Neural crest cell (in vitro differentiated cells): Measurements from ENCODE around the gene CERS5. TPM values are rescaled to one million over a fixed set of nuclear protein-coding genes. Genes with fewer than 3 reads are reported as not detected.
A peak's percentile ranks its signal among the peaks of the same experiment; 100 is the strongest.

ENCODE experiments used
- DNase-seq: peaks from one replicate; pipeline ENCODE4 v3.0.0; 2021; ENCODE audit warnings: low read depth, mixed read lengths, low spot score
- H3K27ac Mint-ChIP-seq: one replicate; pipeline ENCODE4 v1.8.0; 2021; ENCODE audit warnings: mild to moderate bottlenecking, mixed read lengths; ENCODE audit not compliant: unreplicated experiment
- H3K27me3 Mint-ChIP-seq: 2 replicates; pipeline ENCODE4 v1.8.0; 2021; ENCODE audit warnings: low read depth, mild to moderate bottlenecking, mixed read lengths
- H3K36me3 Mint-ChIP-seq: 2 replicates; pipeline ENCODE4 v1.8.0; 2021; ENCODE audit warnings: low read depth, mild to moderate bottlenecking, mixed read lengths
- H3K4me1 Mint-ChIP-seq: 2 replicates; pipeline ENCODE4 v1.8.0; 2021; ENCODE audit warnings: mixed read lengths
- H3K4me3 Mint-ChIP-seq: one replicate; pipeline ENCODE4 v1.8.0; 2021; ENCODE audit warnings: mild to moderate bottlenecking, mixed read lengths
- H3K9me3 Mint-ChIP-seq: 2 replicates; pipeline ENCODE4 v1.8.0; 2021; ENCODE audit warnings: mixed read lengths
- CTCF ChIP-seq: fragments of 200-600 bp; sonication (generic); conservative IDR thresholded peaks from 2 replicates; pipeline ENCODE4 v1.5.0; 2021; ENCODE audit warnings: antibody characterized with exemption, mild to moderate bottlenecking
- total RNA-seq: library from RNA; stranded (reverse); gene quantifications from 2 replicates; pipeline ENCODE4 v1.2.1, GENCODE V29; 2021

Gene CERS5
- total RNA-seq, 1 donor from 2014 or later: 61.7 TPM

- H3K27me3 Mint-ChIP-seq: no peaks in the 10 kb centered on the region
- no peaks in the 10 kb centered on the region for H3K36me3 Mint-ChIP-seq
- no peak for TF ChIP-seq CTCF
- peaks cover 14% of the 10 kb centered on the region for H3K4me1 Mint-ChIP-seq
- no peak overlapping the region for H3K4me3 Mint-ChIP-seq
- no peaks in the 10 kb centered on the region for H3K9me3 Mint-ChIP-seq
- DNase-seq: no peak
- peak overlapping the region; percentile 30 for H3K27ac Mint-ChIP-seq
These were observed 44.4 kb upstream of the CERS5 start for GRCh38 chr12:50211392-50212070.

- H3K9me3 Mint-ChIP-seq: no peaks in the 10 kb centered on the region
- TF ChIP-seq CTCF: no peak
- H3K27ac Mint-ChIP-seq: no peak overlapping the region
These were observed 40.3 kb upstream of the CERS5 start for GRCh38 chr12:50207424-50207823.

GRCh38 chr12:50205648-50206047 is 38.5 kb upstream of the CERS5 start:
- DNase-seq: no peak
- no peaks in the 10 kb centered on the region for H3K36me3 Mint-ChIP-seq
- H3K27me3 Mint-ChIP-seq: no peaks in the 10 kb centered on the region
- no peak overlapping the region for H3K27ac Mint-ChIP-seq
- no peak overlapping the region for H3K4me3 Mint-ChIP-seq
- no peaks in the 10 kb centered on the region for H3K4me1 Mint-ChIP-seq
- no peak for TF ChIP-seq CTCF
- no peaks in the 10 kb centered on the region for H3K9me3 Mint-ChIP-seq

More at GRCh38 chr12:50207424-50207823, 40.3 kb upstream of the CERS5 start:
- no peaks in the 10 kb centered on the region for H3K27me3 Mint-ChIP-seq
- peaks cover 11% of the 10 kb centered on the region for H3K4me1 Mint-ChIP-seq
- no peak for DNase-seq
- no peak overlapping the region for H3K4me3 Mint-ChIP-seq
- no peaks in the 10 kb centered on the region for H3K36me3 Mint-ChIP-seq

GRCh38 chr12:50203691-50204090 is 36.5 kb upstream of the CERS5 start:
- DNase-seq: no peak
- Mint-ChIP-seq H3K36me3 (peaks cover 3% of the 10 kb centered on the region), H3K27me3 (no peaks in the 10 kb centered on the region), H3K4me3 (no peak overlapping the region), H3K27ac (no peak overlapping the region), H3K4me1 (no peaks in the 10 kb centered on the region), H3K9me3 (no peaks in the 10 kb centered on the region)
- no peak for TF ChIP-seq CTCF

GRCh38 chr12:50201987-50202521 is 34.9 kb upstream of the CERS5 start:
- Mint-ChIP-seq H3K4me1 (no peaks in the 10 kb centered on the region), H3K4me3 (no peak overlapping the region), H3K36me3 (peaks cover 3% of the 10 kb centered on the region), H3K27ac (peak overlapping the region; percentile 78), H3K27me3 (no peaks in the 10 kb centered on the region), H3K9me3 (no peaks in the 10 kb centered on the region)
- DNase-seq: no peak
- TF ChIP-seq CTCF: no peak
